ENCODE measurements around the gene FPR3.

FPR3 gene

GRCh38 chr19:51779703-51780102 is 15.3 kb upstream of the FPR3 start:
- ChIA-PET POLR2A (no interaction called here), CTCF (interaction anchor here (0.8 kb wide), 1 partner anchor 122 kb away, joined by 6 read pairs; no protein-coding TSS in a partner anchor)
- Histone ChIP-seq H3K4me1 (ENCODE audit: control insufficient read depth, insufficient read depth, low read length) (no peaks in the 10 kb centered on the region), H3K4me3 (ENCODE audit: low read depth, low read length) (no peak overlapping the region), H3K36me3 (ENCODE audit: control insufficient read depth in 2 of 2, insufficient read depth in 1 of 2, low read length in 2 of 2) (no peaks in the 10 kb centered on the region), H3K27ac (ENCODE audit: extremely low read depth, low read depth, low read length) (no peak overlapping the region), H3K9me3 (ENCODE audit: control insufficient read depth, insufficient read depth, low read depth, low read length) (no peaks in the 10 kb centered on the region)
- TF ChIP-seq ZNF324 (tag by site-specific recombination; IDR thresholded peaks at IDR 0.05) (no peak), ZSCAN5A (tag by site-specific recombination; IDR thresholded peaks at IDR 0.05) (no peak), SALL2 (tag by site-specific recombination; IDR thresholded peaks at IDR 0.05; ENCODE audit: borderline replicate concordance) (no peak), REPIN1 (tag by site-specific recombination; IDR thresholded peaks at IDR 0.05; ENCODE audit: low read depth) (no peak), TRIM28 (IDR thresholded peaks at IDR 0.05; ENCODE audit: borderline replicate concordance, low read length) (no peak), ZBTB20 (tag by site-specific recombination; IDR thresholded peaks at IDR 0.05) (no peak), EGR2 (tag by site-specific recombination; IDR thresholded peaks at IDR 0.05; ENCODE audit: low read depth) (no peak), ZFP41 (tag by site-specific recombination; IDR thresholded peaks at IDR 0.05; ENCODE audit: borderline replicate concordance) (no peak), ZNF48 (tag by site-specific recombination; IDR thresholded peaks at IDR 0.05) (no peak), SCRT1 (tag by site-specific recombination; IDR thresholded peaks at IDR 0.05; ENCODE audit: borderline replicate concordance) (no peak), ZNF280D (tag by site-specific recombination; IDR thresholded peaks at IDR 0.05) (no peak), ZNF623 (tag by site-specific recombination; IDR thresholded peaks at IDR 0.05) (no peak), ZFP69B (tag by site-specific recombination; IDR thresholded peaks at IDR 0.05) (no peak), ZNF501 (tag by site-specific recombination; IDR thresholded peaks at IDR 0.05) (no peak)

GRCh38 chr19:51780270-51780669 is 14.7 kb upstream of the FPR3 start:
- Histone ChIP-seq H3K9me3 (ENCODE audit: control insufficient read depth, insufficient read depth, low read depth, low read length) (no peaks in the 10 kb centered on the region), H3K27ac (ENCODE audit: extremely low read depth, low read depth, low read length) (no peak overlapping the region), H3K36me3 (ENCODE audit: control insufficient read depth in 2 of 2, insufficient read depth in 1 of 2, low read length in 2 of 2) (no peaks in the 10 kb centered on the region), H3K4me3 (ENCODE audit: low read depth, low read length) (no peak overlapping the region), H3K4me1 (ENCODE audit: control insufficient read depth, insufficient read depth, low read length) (no peaks in the 10 kb centered on the region)
- CTCF ChIA-PET: interaction anchor here (0.6 to 1.4 kb wide), 4 partner anchors 119 to 790 kb away, joined by 3 to 6 read pairs (median 4); no protein-coding TSS in a partner anchor
- POLR2A ChIA-PET: no interaction called here
- TF ChIP-seq PRDM4 (tag by site-specific recombination; IDR thresholded peaks at IDR 0.05): no peak
- no peak for TF ChIP-seq ZNF214 (tag by site-specific recombination; IDR thresholded peaks at IDR 0.05; ENCODE audit: borderline replicate concordance)
- no peak for TF ChIP-seq ZNF16 (tag by site-specific recombination; IDR thresholded peaks at IDR 0.05; ENCODE audit: low read depth)
- no peak for TF ChIP-seq ZNF48 (tag by site-specific recombination; IDR thresholded peaks at IDR 0.05)
- no peak for TF ChIP-seq YY1 (tag by site-specific recombination; IDR thresholded peaks at IDR 0.05)
- TF ChIP-seq ZSCAN23 (tag by site-specific recombination; IDR thresholded peaks at IDR 0.05): no peak
- TF ChIP-seq ZNF26 (tag by site-specific recombination; IDR thresholded peaks at IDR 0.05): no peak
- no peak for TF ChIP-seq ZNF391 (tag by site-specific recombination; IDR thresholded peaks at IDR 0.05; ENCODE audit: borderline replicate concordance, low read depth)
- TF ChIP-seq MEIS1 (CRISPR knock-in tag; IDR thresholded peaks at IDR 0.05; ENCODE audit: borderline replicate concordance): no peak
